Measurements from ENCODE around the gene ZNF688.
"Not testable (repeated sequence)": the region's sequence is repeated elsewhere in the genome, so short reads cannot be mapped to it uniquely, and the experiment has no call there.

The ZNF688 gene

GRCh38 chr16:30571445-30572322 is at the start of gene ZNF688:
Gene ZNF688, minus strand, starts transcription at chr16:30571714. Its CDS starts 85 bp downstream, at chr16:30571629.
- peak; percentile 68 for DNase-seq

DNA sequence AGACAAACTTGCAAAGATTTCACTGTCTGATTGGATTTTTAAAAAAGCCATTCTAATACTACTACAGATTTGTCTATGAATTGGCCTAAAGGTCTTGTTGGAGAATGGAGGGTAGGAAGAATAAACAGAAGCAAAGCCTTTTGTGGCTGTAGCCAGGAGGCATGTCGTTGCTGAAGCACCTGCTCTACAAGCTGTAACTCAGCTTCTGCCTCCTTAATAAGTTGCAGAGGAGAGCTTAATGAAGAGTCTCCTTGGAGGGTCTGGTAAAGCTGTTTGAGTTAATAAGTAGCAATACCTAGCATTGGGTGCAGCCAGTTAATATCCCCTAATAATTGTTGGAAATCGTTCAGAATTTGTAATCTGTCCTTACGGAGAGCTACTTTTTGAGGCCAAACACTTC is 48.7 kb upstream of the ZNF688 start:
- no peak for DNase-seq

DNA sequence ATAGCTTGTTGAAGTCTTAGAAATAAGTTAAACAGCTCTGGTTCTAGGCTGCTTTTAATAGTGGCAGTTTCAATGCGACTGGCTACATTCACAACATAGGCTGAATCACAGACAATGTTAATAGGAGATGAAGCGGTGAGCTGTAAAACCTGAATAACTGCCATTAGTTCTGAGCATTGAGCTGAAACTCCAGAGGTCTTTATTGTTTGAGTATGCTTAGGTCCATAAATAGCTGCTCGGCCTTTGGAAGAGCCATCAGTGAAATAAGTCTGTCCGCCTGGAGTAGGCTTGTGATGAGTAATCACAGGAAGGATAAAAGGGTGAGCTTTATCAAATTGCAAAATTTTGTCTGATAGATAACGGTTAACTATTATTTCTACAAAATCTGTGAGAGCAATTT is 48.1 kb upstream of the ZNF688 start:
- no peak for DNase-seq

DNA sequence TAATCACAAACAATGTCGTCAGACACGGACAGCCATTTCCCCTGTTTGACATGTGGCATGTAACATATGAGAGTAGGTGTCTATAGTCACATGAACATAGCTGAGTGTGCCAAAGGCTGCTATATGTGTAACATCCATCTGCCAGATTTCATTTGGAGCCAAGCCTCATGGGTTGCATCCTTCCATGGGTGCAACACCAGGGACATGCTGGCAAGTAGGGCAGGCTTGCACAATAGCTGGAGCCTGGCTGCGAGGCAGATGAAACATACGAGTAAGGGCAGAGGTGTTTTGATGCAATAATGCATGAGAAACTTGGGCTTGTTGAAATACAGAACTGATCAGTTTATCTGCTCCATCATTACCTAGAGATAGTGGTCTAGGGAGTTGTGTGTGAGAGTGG is 47.7 kb upstream of the ZNF688 start:
- DNase-seq = no peak

DNA sequence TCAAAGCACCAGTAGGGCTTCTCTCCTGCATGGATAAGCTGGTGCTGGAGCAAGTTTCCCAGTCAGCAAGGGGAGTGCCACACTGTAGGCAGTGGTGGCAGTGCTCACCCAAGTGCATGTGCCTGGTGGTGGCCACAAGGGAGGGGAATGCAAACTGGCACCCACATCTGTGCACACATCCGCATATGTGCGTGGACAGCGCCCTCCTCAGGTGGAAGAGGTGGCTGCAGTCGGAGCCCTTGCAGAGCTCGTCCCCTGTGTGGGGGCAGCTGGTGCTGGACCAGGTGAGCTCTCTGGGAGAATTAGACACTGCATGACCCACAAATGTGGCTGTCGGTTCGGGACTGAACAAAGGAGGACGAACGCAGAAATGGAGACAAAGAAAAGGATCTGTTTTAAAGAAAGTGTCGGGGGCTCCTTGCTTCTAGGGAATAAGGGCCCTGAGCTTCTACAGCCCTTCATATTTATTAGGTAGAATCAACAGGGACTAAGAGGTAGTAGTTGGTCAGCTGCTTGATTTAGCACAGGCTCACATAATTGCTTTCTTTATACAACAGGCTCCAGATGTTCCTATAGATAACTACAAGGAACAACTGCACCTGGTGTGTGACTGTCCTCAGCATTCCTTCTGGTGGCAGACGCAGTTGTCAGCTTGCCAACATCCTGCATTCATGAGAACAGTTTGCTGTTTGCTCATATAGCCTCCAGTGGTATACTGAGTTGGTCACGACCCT is 44.0 kb upstream of the ZNF688 start:
- no peak for DNase-seq

- DNase-seq = peak; percentile 86
These were observed 38.7 kb upstream of the ZNF688 start, which contains the start of gene ZNF689 for GRCh38 chr16:30609926-30610839. Gene ZNF689, minus strand, starts transcription at chr16:30610389. Its CDS starts 348 bp downstream, at chr16:30610041.

DNA sequence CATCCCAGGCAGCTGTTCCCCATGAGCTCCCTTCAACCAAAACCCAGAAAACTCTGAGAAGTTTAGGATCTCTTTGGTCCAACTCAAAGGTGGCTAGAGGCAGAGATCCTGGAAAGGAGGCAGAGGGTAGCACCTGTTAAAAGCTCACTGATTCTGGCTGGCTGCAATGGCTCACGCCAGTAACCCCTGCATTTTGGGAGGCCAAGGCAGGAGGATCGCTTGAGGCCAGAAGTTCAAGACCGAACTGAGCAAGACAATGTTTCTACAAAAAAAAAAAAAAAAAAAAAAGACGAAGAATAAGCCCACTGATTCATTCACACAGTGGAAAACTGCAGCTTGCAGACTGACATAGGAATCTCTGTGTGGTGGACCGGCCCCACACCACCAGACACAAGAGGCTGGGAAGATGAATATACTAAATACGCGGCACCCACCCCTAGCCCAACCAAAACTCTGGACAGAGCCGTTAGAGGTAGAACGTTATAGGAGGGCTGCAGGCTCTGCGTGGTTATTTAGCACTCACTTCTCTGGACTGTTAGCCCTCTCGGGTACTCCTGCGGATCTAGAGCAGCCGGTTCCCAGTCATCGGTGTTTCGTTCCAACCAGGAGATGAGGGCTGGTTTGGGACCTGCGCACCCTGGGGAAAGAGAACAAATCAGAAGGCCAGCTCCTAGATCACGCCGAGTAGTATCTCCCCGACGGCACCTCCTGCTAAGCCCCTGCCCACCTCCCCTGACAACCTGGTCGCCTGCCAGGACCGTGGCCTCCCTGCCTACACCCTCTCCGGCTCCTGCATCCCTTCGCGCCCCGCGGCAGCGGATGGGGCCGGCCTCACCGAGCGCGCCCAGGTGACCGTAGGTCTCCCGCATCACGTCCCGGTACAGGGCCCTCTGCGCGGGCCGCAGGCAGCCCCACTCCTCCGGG is 37.8 kb upstream of the ZNF688 start:
- DNase-seq = no peak

DNA sequence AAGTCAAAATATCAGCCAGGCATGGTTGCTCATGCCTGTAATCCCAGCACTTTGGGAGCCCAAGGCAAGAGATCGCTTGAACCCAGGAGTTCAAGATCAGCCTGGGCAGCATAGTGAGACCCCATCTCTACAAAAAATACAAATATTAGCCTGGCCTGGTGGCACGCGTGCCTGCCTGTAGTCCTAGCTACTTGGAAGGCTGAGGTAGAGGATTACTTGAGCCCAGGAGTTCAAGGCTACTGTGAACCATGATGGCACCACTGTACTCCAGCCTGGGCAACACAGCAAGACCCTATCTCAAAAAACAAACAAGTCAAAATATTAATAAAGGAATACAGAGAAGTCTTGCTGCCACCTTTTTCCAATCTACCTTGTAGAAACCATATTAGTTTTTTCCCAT is 34.5 kb upstream of the ZNF688 start:
- DNase-seq = no peak

DNA sequence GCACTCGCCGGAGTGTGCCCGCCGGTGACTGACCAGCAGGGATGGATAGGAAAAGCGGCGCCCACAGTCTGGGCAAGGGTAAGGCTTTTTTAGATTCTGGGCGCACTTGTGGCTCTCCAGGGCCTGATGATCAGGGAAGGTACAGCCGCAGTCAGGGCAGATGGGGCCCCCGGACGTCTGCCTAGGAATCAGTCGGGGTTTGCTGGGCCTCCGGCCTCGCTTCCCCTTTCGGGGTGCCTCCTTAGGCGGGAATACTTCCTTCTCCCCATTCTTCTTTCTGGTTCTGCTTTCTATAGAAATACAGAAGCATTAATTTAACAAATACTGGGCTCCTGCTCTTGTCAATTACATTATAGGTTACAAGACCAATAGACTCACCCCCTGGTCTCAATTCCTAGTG is 33.6 kb upstream of the ZNF688 start:
- DNase-seq = no peak

GRCh38 chr16:30604316-30604947 is 32.9 kb upstream of the ZNF688 start:
- DNase-seq = no peak

GRCh38 chr16:30603945-30604315 is 32.4 kb upstream of the ZNF688 start:
- DNase-seq = no peak

DNA sequence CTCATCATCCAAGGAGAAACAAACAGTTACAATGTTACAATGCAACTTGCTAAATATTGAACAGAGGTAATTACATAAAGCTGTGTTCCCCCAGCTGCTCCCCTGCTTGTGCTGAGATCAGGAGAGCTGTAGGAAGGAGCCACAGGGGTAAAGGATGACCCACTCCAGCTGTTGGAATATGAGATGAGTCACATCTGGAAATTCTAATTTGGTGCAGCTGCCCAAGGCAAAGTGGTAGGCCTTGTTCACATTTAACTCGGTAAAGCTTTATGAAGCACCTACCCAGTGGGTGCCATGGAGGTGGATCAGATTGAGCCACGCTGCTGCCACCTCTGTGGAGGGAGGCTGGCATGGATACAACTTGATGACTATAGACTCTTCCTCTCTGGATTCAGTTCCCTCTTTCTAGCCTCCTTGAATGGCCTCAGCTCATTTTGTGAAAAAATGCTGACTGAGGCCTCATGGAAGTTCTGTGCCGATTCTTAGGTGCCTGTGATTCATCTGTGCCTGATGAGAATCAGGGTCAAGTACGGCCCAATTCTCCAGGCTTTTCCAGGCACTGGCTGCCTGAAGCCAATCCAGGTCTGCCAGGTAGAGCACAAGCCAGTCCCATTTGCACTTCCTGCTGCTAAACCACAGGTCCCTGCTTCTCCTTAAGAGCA is 31.2 kb upstream of the ZNF688 start:
- no peak for DNase-seq

- no peak for DNase-seq
These were observed 30.5 kb upstream of the ZNF688 start for GRCh38 chr16:30601966-30602365.

GRCh38 chr16:30600929-30601328 is 29.4 kb upstream of the ZNF688 start:
- DNase-seq = no peak

DNA sequence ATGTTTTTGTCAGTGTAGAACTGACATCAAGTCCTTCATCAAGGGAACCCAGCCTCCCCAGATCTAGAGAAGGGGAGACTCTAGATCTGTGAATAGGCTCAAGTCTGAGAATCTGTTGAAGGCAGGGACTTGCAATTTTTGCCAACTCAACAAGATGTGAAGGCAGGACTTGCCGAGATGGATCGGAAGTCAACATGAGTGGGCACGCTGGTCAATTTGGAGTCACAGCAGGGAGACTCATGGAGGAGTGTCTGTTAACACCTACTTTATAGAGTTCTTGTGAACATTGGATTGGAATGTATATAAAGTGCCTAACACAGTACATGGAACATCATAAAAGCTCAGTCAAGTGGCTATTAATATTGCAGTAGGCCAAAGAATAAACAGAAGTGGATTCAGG is 28.7 kb upstream of the ZNF688 start:
- DNase-seq = no peak

DNA sequence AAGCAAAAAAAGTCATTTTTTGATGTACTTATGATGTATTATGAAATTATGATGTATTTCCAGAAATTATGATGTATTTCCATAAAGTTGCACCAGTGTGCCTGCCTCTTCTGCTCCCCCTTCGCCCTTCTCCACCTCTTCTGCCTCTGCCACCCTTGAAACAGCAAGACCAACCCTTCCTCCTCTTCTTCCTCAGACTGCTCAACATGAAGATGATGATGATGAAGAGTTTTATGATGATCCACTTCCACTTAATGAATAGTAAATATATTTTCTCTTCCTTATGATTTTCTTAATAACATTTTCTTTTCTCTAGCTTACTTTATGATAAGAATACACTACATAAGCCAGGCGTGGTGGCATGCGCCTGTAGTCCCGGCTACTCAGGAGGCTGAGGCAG is 21.4 kb upstream of the ZNF688 start:
- DNase-seq = no peak

- DNase-seq = not testable (repeated sequence)
These were observed 19.4 kb upstream of the ZNF688 start for GRCh38 chr16:30590869-30591268.

GRCh38 chr16:30589582-30589981 is 18.1 kb upstream of the ZNF688 start:
- DNase-seq = not testable (repeated sequence)

DNA sequence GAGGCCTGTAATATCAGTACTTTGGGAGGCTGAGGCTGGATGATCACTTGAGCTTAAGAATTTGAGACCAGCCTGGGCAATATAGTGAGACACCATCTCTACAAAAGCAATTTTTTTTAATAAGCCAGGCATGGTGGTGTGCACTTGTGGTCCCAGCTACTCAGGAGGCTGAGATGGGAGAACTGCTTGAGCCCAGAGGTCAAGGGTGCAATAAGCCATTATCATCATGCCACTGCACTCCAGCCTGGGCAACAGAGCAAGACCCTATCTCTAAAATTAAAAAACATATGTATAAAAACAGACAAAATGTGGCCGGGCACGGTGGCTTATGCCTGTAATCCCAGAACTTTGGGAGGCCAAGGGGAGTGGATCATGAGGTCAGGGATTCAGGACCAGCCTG is 17.1 kb upstream of the ZNF688 start:
- no peak for DNase-seq

- DNase-seq = peak; percentile 88
These were observed 14.1 kb upstream of the ZNF688 start, which contains the start of gene ZNF785 for GRCh38 chr16:30585400-30586191. Gene ZNF785, minus strand, starts transcription at chr16:30585697. Its CDS starts 86 bp downstream, at chr16:30585611.

Measured in GOT3 (cell line).